ENCODE data around the gene TYMP.

Gene TYMP

DNA sequence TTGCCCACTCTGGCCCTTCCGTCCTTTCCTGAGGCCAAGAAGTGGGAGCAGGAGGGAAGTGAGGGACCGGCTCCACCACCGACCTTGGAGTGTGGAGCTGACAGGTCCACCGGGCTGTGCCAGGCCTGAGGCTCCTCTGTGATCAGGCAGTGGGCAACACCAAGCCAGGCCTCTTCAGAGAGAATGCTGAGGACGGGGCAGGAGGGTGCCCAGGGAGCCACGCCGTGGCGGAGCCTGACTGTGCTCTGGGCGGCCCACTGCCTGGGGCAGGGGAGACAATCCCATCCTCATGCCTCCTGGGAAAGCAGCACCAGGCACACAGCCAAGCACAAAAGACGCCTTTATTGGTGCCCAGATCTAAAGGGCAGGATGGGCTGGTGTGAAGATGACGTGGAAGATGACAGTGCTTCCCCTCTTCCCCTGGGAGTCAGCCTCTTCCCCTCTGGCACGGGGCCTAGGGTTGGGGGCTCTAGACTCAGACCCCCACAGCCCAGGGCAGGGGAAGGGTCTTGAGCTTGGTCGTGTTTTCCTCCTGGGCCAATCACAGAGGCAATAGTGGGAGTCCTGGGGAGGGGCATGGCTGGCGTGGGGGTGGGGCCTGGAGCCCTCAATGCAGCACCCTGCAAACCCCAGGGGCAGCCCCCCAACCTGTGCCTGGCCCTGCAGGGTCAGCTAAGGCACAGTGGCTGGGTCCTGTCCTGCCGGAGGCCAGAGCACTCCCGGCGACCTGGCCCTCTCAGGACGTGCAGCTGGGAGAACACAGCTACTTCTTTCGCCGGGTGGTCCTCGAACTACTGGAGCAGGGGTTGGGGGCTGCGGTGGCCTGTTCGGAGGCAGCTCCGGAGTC lies 27.0 kb downstream of the TYMP start:
- H3K9me3 ChIP-seq = no peaks in the 10 kb centered on the region
- no peak for DNase-seq
- H3K4me1 ChIP-seq = peaks cover 0 to 22% (median 14%) of the 10 kb centered on the region in 4 donors
- TF ChIP-seq, protein P1, sequence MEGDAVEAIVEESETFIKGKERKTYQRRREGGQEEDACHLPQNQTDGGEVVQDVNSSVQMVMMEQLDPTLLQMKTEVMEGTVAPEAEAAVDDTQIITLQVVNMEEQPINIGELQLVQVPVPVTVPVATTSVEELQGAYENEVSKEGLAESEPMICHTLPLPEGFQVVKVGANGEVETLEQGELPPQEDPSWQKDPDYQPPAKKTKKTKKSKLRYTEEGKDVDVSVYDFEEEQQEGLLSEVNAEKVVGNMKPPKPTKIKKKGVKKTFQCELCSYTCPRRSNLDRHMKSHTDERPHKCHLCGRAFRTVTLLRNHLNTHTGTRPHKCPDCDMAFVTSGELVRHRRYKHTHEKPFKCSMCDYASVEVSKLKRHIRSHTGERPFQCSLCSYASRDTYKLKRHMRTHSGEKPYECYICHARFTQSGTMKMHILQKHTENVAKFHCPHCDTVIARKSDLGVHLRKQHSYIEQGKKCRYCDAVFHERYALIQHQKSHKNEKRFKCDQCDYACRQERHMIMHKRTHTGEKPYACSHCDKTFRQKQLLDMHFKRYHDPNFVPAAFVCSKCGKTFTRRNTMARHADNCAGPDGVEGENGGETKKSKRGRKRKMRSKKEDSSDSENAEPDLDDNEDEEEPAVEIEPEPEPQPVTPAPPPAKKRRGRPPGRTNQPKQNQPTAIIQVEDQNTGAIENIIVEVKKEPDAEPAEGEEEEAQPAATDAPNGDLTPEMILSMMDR (IDR thresholded peaks at IDR 0.05) = no peak
- no peak overlapping the region for H3K4me3 ChIP-seq
- intact Hi-C loops (cut with DNase I; ENCODE audit: low total_unique reads) = loop anchor here (10.0 kb wide), 1 partner anchor 258 kb away; the partner anchor contains the start of gene TUBGCP6
- no peaks in the 10 kb centered on the region for H3K27me3 ChIP-seq
- no peak overlapping the region for H3K27ac ChIP-seq
- peaks cover 32 to 40% (median 34%) of the 10 kb centered on the region in 3 donors for H3K36me3 ChIP-seq

DNA sequence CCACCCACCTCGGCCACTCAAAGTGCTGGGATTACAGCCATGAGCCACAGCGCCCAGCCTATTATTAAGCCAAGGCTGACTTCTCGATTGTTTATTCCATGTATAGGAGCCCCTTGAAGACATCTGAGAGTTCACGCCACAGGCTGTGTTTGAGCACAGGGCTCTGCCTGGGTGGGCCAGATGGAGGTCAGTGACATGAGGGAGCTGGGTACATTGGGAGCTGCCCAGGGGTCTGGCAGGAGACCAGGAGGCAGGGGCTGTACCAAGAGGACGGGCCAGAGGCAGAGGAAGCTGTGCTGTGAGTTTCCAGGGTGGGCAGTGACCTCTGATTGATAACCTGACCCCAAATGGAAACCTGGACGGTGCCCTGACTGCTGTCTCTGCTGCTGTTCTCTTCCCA lies 27.7 kb downstream of the TYMP start:
- Histone ChIP-seq H3K36me3 (peaks cover 32 to 40% (median 34%) of the 10 kb centered on the region in 3 donors), H3K27ac (no peak overlapping the region), H3K4me1 (peaks cover 0 to 21% (median 14%) of the 10 kb centered on the region in 4 donors), H3K4me3 (no peak overlapping the region), H3K9me3 (no peaks in the 10 kb centered on the region), H3K27me3 (no peaks in the 10 kb centered on the region)
- intact Hi-C loops (cut with DNase I; ENCODE audit: low total_unique reads) = loop anchor here (10.0 kb wide), 1 partner anchor 257 kb away; the partner anchor contains the start of gene TUBGCP6
- no peak for DNase-seq
- TF ChIP-seq, protein P1 (IDR thresholded peaks at IDR 0.05) = no peak

DNA sequence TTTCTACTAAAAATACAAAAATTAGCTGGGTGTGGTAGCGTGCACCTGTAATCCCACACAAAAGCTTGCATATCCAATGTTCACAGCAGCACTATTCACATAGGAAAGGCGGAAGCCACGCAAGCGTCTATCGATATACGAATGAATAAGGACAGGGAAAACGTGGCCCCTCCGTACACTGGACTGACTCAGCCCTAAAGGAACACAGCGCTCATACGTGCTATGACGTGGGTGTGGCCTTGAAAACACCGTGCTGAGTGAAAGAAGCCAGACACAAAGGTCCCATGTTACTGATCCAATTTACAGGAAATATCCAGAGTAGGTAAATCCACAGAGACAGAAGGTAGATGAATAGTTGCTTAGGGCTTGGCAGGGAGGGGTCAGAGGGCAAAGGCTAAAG lies 29.4 kb downstream of the TYMP start:
- Histone ChIP-seq H3K4me3 (no peak overlapping the region), H3K4me1 (peaks cover 0 to 5% (median under 1%) of the 10 kb centered on the region in 4 donors), H3K27me3 (no peaks in the 10 kb centered on the region), H3K27ac (no peak overlapping the region), H3K36me3 (peaks cover 26 to 33% (median 29%) of the 10 kb centered on the region in 3 donors), H3K9me3 (no peaks in the 10 kb centered on the region)
- TF ChIP-seq, protein P1 (IDR thresholded peaks at IDR 0.05) = no peak
- no peak for DNase-seq
- intact Hi-C loops (cut with DNase I; ENCODE audit: low total_unique reads) = loop anchor here (10.0 kb wide), 1 partner anchor 256 kb away; the partner anchor contains the start of gene TUBGCP6

DNA sequence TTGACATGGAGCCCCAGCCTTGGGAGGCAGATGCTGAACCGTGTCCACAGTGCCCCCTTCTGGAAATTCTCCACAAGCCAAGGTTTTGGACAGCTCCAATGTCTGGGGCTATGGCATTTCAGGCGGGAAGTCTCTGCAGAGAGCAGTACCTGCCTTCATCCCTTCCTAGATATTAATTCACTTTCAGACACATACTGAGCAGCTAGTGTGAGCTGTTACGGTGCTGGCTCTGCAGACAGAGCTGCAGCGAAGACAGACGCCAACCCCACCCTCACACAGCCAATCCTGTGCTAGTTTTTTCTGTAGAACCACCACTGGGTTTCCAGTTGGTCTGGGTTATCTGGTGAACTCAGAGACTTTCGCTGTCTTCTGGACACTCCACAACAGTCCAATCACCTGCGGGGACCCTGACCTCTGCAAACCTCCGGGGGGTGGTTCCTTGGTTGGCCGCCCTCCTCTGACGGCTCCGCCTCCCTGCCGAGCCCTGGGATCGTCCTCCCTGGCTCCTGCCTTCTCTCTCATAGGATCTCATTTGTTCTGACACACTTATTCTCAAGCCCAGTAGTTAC lies 31.4 kb downstream of the TYMP start:
- TF ChIP-seq, protein P1 (IDR thresholded peaks at IDR 0.05) = peak; percentile 38 to 44
- Histone ChIP-seq H3K27me3 (no peaks in the 10 kb centered on the region), H3K4me3 (no peak overlapping the region), H3K27ac (no peak overlapping the region), H3K9me3 (no peaks in the 10 kb centered on the region), H3K4me1 (no peaks in the 10 kb centered on the region), H3K36me3 (peaks cover 12 to 16% (median 13%) of the 10 kb centered on the region in 3 donors)
- DNase-seq = peak in 1 of 2 donors; percentile 55
- intact Hi-C loops (cut with DNase I; ENCODE audit: low total_unique reads) = no loop called here

DNA sequence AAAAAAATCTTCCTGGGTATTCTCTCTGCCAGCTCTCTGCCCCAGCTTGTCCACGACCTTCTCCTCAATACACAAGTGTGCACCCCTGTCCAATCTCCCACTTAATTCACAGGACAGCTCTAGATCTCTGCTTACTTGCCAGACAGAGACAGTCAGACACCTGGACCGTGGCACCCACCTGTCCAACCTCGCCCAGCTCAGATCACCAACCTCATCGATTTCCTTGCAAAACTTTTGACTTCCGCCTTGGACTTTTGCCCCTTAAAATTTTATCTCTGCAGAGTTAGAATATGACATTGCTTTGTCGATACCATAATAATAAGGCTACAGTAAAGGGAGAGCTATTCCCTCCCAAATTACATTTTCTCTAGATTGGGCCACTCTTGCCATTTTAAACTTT lies 32.7 kb downstream of the TYMP start:
- no peak overlapping the region for H3K4me3 ChIP-seq
- H3K4me1 ChIP-seq = no peaks in the 10 kb centered on the region
- DNase-seq = no peak
- intact Hi-C loops (cut with DNase I; ENCODE audit: low total_unique reads) = no loop called here
- H3K27me3 ChIP-seq = no peaks in the 10 kb centered on the region
- no peaks in the 10 kb centered on the region for H3K9me3 ChIP-seq
- H3K27ac ChIP-seq = no peak overlapping the region
- peaks cover 0 to 2% (median 0%) of the 10 kb centered on the region in 3 donors for H3K36me3 ChIP-seq
- TF ChIP-seq, protein P1 (IDR thresholded peaks at IDR 0.05) = no peak

Measured in tibial artery (tissue), 4 donors.